ENCODE results near the gene DMXL1. TPM values are rescaled to one million over a fixed set of nuclear protein-coding genes. Genes with fewer than 3 reads are reported as not detected.

Gene DMXL1
- total and polyA plus RNA-seq, 4 donors = 4.3 to 38.1 (median 25.1) TPM

GRCh38 chr5:119105971-119106370 lies 35.1 kb downstream of the DMXL1 start:
- Histone ChIP-seq H3K27ac (ENCODE audit: low read depth in 1 of 2, low read length in 2 of 2) (no peak overlapping the region), H3K4me3 (ENCODE audit: low read depth in 1 of 3, low read length in 3 of 3) (no peak overlapping the region), H3K9ac (ENCODE audit: low read depth in 1 of 2, low read length in 2 of 2) (no peak overlapping the region), H3K27me3 (ENCODE audit: control insufficient read depth in 4 of 4, insufficient read depth in 4 of 4, low read length in 3 of 4) (no peaks in the 10 kb centered on the region), H3K9me3 (ENCODE audit: control insufficient read depth in 4 of 4, low read length in 3 of 4) (no peaks in the 10 kb centered on the region), H3K36me3 (ENCODE audit: control insufficient read depth in 4 of 4, insufficient read depth in 3 of 4, low read depth in 1 of 4, low read length in 3 of 4) (peaks cover 2 to 13% (median 6%) of the 10 kb centered on the region in 4 donors), H3K4me1 (ENCODE audit: control insufficient read depth in 4 of 4, insufficient read depth in 4 of 4, low read length in 3 of 4) (no peaks in the 10 kb centered on the region)
- DNase-seq (ENCODE audit: low spot score) = no peak
- TF ChIP-seq TAF1 (conservative IDR thresholded peaks at IDR 0.05) (no peak), ATF3 (IDR thresholded peaks at IDR 0.05) (no peak), CTCF (IDR thresholded peaks at IDR 0.05; ENCODE audit: low read depth, low read length, missing input control) (no peak), RXRA (IDR thresholded peaks at IDR 0.05) (no peak), NR2F2 (IDR thresholded peaks at IDR 0.05) (no peak), EGR1 (IDR thresholded peaks at IDR 0.05; ENCODE audit: low read depth in 2 of 2) (no peak), HNF4A (conservative IDR thresholded peaks at IDR 0.05) (no peak)
- TF ChIP-seq, protein P1, sequence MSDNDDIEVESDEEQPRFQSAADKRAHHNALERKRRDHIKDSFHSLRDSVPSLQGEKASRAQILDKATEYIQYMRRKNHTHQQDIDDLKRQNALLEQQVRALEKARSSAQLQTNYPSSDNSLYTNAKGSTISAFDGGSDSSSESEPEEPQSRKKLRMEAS (IDR thresholded peaks at IDR 0.05) = no peak

DNA sequence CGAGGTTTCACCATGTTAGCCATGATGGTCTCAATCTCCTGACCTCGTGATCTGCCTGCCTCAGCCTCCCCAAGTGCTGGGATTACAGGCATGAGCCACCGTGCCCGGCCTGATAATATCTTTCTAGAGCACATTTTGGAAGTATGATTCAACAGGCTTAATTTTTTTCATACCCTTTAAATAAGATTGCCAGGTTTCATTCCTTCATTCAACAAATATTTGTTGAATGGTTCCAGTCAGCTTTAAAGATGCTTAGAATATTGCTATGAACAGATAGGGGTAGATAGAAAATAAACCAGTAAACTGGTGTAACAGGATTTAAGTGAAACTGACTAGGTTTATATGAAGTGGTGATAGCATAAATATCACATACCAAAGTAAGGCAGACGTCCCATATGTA lies 41.3 kb downstream of the DMXL1 start:
- H3K9ac ChIP-seq (ENCODE audit: low read depth in 1 of 2, low read length in 2 of 2) = no peak overlapping the region
- no peak overlapping the region for H3K4me3 ChIP-seq (ENCODE audit: low read depth in 1 of 3, low read length in 3 of 3)
- H3K27ac ChIP-seq (ENCODE audit: low read depth in 1 of 2, low read length in 2 of 2) = no peak overlapping the region
- H3K36me3 ChIP-seq (ENCODE audit: control insufficient read depth in 4 of 4, insufficient read depth in 3 of 4, low read depth in 1 of 4, low read length in 3 of 4) = peaks cover 5 to 31% (median 16%) of the 10 kb centered on the region in 4 donors
- no peak for TF ChIP-seq CTCF (IDR thresholded peaks at IDR 0.05; ENCODE audit: low read depth, low read length, missing input control)
- no peak for TF ChIP-seq HNF4A (conservative IDR thresholded peaks at IDR 0.05)
- TF ChIP-seq REST (IDR thresholded peaks at IDR 0.05) = no peak
- 97% methylated on average over 5 of the region's 5 CpGs for WGBS
- no peaks in the 10 kb centered on the region for H3K27me3 ChIP-seq (ENCODE audit: control insufficient read depth in 4 of 4, insufficient read depth in 4 of 4, low read length in 3 of 4)
- no peaks in the 10 kb centered on the region for H3K9me3 ChIP-seq (ENCODE audit: control insufficient read depth in 4 of 4, low read length in 3 of 4)
- H3K4me1 ChIP-seq (ENCODE audit: control insufficient read depth in 4 of 4, insufficient read depth in 4 of 4, low read length in 3 of 4) = no peaks in the 10 kb centered on the region
- DNase-seq (ENCODE audit: low spot score) = no peak

All from liver (tissue), 9 donors.